Retinal pigment epithelial cell (primary cell): ENCODE measurements around the gene LARP4B.
A peak's percentile ranks its signal among the peaks of the same experiment; 100 is the strongest.

Experiments used
- DNase-seq: peaks from one replicate; pipeline ENCODE4 v3.0.0-alpha.2; 2010; ENCODE audit warnings: low read depth
- H3K4me3 ChIP-seq: 2 replicates; pipeline ENCODE4 v1.5.1; 2011; ENCODE audit warnings: mild to moderate bottlenecking, low read length, control low read depth, moderate library complexity
- TF ChIP-seq, protein P1 (sequence below): conservative IDR thresholded peaks from 2 replicates; pipeline ENCODE4 v1.5.1; 2011; ENCODE audit warnings: low read depth, low read length, control low read depth, inconsistent platforms

Gene LARP4B

DNA sequence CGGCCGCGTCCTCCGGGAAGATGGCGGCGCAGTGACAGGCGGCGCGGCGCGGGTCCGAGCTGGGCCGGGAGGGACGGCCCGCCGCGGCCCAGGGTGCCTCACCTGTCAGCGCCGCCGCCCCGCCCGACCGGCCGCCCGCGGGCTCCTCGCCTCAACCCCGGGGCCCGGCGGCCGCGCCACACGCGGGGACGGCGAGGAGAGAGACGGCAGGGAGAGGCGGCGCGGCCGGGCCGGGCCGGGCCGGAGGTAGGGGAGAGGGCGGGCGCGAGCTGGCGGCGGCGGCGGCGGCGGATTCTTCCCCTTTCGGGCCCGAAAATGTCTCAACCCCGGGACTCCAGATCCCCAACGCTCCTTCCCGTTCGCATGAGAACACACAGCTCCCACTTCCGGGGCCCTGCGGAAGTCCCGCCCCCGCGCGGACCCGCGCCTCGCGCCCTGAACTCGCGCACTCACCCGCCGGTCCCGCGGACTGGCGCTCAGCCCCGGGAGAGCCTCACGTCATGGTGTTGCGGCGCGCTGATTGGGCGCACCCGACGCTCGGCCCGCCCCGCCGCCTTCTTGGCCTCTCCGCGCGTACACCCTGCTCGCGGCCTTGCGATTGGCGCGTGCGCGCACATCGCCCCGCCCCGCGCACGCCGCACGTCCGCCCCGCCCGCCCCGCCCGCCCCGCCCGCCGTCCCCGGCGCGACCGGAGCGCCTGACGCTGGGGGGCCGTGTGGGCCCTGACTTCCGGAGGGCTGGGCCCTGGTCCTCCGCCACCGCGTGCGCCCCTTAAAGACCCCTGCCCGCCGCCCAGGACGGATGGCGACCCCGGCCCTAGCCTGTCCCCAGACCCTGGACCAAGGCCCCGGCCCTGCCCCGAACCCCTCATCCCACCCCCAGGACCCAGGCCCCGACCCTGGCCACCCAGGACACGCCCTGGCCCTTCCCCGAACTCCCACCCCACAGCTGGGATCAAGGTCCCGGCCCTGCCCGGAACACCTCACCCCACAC, at the start of gene LARP4B:
Gene LARP4B (minus strand): TSS at position 380 of the 993 bp plus-strand sequence. CDS start 45,984 bp downstream, outside the sequence.
- H3K4me3 ChIP-seq, result peak within 1 kb of the TSS; percentile 93
- TF ChIP-seq, protein P1, sequence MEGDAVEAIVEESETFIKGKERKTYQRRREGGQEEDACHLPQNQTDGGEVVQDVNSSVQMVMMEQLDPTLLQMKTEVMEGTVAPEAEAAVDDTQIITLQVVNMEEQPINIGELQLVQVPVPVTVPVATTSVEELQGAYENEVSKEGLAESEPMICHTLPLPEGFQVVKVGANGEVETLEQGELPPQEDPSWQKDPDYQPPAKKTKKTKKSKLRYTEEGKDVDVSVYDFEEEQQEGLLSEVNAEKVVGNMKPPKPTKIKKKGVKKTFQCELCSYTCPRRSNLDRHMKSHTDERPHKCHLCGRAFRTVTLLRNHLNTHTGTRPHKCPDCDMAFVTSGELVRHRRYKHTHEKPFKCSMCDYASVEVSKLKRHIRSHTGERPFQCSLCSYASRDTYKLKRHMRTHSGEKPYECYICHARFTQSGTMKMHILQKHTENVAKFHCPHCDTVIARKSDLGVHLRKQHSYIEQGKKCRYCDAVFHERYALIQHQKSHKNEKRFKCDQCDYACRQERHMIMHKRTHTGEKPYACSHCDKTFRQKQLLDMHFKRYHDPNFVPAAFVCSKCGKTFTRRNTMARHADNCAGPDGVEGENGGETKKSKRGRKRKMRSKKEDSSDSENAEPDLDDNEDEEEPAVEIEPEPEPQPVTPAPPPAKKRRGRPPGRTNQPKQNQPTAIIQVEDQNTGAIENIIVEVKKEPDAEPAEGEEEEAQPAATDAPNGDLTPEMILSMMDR, result no peak
- DNase-seq, result peak; percentile 89

DNA sequence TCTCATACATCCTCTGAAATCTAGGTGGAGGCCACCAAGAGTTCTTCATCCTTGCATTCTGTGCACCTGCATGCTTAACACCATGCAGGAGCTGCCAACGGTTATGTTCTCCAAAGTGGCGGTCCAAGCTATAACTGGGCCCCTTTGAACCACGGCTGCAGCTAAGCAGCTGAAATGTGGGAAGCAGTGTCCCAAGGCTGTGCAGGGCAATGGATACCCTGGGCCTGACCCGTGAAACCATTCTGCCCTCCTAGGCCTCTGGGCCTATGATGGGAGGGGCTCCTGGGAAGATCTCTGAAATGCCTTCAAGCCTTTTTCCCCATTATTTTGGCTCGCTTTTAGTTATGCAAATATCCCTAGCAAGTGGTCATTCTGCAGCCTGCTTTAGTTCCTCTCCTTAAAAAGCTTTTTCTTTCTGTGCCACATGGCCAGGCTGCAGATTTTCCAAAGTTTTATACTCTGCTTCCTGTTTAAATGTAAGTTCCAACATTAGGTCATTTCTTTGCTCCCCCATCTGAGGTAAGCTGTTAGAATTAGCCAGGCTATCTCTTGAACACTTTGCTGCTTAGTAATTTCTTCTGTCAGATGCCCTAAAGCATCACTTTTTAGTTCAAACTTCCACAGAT, 49.1 kb upstream of the LARP4B start:
- DNase-seq, result no peak
- TF ChIP-seq, protein P1, result no peak

DNA sequence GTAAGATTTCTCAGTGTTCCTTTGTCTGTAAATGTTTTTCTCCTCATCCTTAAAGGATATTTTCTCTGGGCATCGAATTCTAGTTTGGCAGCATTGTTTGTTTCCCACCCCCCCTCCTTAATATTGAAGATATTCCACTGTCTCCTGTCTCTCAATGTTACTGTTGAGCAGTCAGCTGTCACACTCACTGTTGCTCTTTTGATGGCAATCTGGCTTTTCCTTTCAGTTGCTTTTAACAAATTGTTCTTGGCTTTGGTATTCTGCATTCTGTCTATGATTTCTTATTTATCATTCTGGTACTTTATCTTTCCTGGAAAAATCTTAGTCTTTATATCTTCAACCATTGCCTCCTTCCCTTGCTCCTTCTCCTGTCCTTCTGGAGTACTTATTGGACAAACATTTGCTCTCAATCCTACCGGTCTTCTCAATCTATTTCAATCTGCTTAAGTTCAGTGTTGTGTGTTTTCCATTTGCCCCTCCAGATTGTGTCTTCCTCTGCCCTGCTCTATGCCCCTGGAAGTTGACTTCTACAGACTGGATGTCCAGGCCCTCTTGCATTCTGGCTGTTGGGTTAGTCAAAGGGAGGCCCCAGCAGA, 47.4 kb upstream of the LARP4B start:
- no peak for DNase-seq
- TF ChIP-seq, protein P1, result no peak

More for the DNA sequence above, 49.1 kb upstream of the LARP4B start:
- no peak overlapping the region for H3K4me3 ChIP-seq

DNA sequence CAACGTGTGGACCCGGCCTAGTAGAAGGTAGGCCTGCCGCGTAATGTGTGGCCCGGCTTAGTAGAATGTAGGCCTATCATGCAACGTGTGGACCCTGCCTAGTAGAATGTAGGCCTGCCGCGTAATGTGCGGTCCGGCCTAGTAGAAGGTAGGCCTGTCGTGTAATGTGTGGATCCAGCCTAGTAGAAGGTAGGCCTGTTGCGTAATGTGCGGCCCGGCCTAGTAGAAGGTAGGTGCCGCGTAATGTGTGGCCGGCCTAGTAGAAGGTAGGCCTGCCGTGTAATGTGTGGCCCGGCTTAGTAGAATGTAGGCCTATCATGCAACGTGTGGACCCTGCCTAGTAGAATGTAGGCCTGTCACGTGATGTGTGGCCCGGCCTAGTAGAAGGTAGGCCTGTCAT, 44.8 kb upstream of the LARP4B start:
- H3K4me3 ChIP-seq, result no peak overlapping the region
- TF ChIP-seq, protein P1, result no peak
- DNase-seq, result no peak

More for the DNA sequence above, 47.4 kb upstream of the LARP4B start:
- H3K4me3 ChIP-seq, result no peak overlapping the region

DNA sequence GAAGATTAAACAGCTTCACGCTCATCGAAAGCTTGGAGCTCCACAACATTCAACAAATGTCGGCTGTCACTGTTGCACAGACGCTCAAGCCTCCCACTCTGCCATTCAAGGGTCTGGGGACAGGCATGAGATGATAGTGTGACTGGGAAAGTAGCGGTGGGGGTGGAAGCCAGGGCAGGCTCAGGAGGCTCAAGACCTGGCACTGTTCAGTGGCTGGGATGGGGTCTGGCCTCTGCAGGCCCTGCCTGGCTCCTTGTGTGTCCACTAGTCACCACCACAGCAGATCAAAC, 43.2 kb upstream of the LARP4B start:
- no peak for DNase-seq
- H3K4me3 ChIP-seq, result no peak overlapping the region
- TF ChIP-seq, protein P1, result no peak

DNA sequence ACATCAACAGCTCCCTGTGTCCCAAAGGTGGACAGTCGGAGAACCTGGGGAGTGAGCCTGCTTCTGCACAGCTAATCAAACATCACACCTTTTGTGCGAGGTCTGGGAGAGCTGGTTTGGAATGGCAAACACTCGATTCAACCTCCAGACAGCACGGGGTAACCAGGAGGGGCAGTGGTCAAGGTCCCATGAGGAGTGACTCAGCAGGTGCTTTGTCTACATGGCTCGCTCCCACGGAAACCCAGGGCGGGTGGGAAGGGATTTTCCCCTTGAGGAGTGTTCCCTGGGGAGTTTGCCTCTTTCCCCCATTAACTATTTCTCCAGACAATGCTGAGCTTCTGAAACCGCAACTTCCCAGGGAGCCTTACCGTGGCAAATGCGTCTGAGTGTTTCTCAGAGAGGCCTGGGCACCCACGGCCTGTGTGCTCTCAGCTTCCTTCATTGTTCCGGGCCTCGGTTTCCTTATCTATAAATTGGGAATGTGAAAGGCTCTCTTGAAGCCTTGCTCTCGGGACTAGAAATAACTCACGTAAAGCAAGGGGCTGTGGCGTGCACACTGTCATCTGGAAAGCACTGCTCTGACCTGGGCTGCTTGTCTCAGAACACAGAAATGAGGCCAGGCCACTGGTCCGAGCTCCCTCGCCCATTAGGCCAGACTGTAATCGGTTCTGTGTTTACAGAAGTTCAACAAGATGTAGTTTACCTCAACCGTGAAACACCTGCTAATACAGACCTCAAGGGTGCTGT, 42.7 kb upstream of the LARP4B start:
- DNase-seq, result no peak
- no peak overlapping the region for H3K4me3 ChIP-seq
- TF ChIP-seq, protein P1, result no peak
